HG03060 (cell line): ENCODE measurements around the gene ADGRL1.
"Not testable (repeated sequence)": the region's sequence is repeated elsewhere in the genome, so short reads cannot be mapped to it uniquely, and the experiment has no call there.

ENCODE experiments used
- ATAC-seq: cut with Tn5 transposase; IDR thresholded peaks from one replicate; pipeline ENCODE4 v1.9.1; 2021; ENCODE audit warnings: low read depth, moderate number of reproducible peaks; ENCODE audit not compliant: unreplicated experiment

ADGRL1 gene

DNA sequence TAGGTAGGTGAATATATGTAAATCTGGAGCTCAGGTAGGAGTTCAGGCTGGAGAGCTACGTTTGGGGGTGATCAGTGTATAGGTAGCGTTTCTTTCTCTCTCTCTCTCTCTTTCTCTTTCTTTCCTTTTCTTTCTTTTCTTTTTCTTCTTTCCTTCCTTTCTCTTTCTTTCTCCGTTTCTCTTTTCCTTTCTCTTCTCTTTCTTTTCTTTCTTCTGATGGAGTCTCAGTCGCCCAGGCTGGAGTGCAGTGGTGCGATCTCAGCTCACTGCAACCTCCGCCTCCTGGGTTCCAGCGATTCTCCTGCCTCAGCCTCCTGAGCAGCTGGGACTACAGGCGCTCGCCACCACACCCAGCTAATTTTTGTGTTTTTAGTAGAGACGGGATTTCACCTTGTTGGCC is 59.8 kb downstream of the ADGRL1 start:
- not testable (repeated sequence) for ATAC-seq

DNA sequence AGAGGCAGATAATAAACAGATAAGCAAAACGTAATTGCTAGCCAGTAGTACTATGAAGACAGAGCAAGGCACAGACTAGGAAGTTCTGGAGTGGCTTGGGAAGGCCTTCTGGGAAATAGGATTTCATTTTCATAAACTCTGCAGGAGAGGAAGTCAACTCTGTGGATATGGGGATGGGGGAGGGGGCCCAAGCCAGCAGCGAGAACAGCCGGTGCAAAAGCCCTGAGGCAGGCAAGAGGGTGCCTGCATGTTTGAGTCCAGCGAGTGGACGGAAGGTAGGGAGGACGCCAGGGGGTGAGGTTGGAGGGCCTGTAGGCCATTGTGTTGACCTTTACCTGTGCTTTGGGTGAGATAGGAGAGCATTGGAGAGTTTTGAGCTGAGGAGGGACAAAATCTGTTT is 60.6 kb downstream of the ADGRL1 start:
- no peak for ATAC-seq

DNA sequence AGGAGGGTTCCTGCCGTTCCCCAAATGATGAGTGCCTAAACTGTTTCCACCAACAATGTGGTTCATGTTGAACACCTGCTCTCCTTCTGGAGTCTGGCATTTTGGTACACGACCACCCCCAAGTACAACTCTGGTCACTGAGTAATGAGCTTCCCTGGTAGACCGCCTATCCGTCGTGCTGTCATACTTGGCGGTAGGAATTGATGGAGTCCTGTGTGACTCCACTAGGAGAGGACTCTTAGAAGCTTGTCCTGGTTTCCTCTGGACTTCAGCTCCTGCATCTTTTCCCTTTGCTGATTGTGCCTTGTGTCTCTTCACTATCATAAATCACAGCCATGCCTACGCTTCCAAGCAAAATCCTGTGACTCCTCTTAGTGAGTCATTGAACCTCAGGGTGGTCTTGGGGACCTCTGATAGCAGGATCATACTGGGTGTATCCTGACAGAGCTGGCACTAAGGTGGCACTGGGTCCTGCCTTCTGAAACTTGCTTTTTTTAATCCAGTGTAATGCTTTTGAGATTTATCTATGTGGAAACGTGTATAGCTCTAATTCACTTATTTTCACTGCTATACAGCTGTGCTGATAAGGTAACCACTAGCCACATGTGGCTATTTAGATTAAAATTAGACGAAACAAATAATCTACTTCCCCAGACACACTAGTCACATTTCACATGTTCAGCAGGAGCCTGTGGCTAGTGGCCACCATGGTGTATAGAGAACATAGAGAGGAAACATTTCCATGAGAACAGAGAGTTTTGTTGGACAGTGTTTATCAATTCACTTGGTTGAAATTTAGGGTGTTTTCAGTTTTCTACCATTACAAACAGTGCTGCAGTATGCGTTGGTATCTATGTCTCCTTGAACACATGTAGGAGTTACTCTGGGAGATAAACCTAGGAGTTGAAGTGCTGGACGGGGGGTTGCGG is 63.4 kb downstream of the ADGRL1 start:
- no peak for ATAC-seq

DNA sequence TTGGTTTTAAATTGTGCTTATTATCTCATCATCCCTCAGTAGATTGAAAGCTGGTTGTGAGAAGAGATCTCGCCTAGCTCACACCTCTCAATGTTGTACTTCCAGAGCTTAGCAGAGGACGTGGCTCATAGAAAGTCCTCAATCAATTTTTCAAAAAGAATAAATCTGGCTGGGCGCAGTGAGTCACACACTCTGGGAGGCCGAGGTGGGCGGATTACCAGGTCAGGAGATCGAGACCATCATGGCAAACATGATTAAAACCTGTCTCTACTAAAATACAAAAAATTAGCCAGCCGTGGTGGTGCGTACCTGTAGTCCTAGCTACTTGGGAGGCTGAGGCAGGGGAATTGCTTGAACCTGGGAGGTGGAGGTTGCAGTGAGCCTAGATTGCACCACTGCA is 64.9 kb downstream of the ADGRL1 start:
- no peak for ATAC-seq

- ATAC-seq = no peak
Measured at GRCh38 chr19:14139944-14140343, 66.0 kb downstream of the ADGRL1 start.

- no peak for ATAC-seq
Measured at GRCh38 chr19:14138576-14139265, 67.2 kb downstream of the ADGRL1 start.

DNA sequence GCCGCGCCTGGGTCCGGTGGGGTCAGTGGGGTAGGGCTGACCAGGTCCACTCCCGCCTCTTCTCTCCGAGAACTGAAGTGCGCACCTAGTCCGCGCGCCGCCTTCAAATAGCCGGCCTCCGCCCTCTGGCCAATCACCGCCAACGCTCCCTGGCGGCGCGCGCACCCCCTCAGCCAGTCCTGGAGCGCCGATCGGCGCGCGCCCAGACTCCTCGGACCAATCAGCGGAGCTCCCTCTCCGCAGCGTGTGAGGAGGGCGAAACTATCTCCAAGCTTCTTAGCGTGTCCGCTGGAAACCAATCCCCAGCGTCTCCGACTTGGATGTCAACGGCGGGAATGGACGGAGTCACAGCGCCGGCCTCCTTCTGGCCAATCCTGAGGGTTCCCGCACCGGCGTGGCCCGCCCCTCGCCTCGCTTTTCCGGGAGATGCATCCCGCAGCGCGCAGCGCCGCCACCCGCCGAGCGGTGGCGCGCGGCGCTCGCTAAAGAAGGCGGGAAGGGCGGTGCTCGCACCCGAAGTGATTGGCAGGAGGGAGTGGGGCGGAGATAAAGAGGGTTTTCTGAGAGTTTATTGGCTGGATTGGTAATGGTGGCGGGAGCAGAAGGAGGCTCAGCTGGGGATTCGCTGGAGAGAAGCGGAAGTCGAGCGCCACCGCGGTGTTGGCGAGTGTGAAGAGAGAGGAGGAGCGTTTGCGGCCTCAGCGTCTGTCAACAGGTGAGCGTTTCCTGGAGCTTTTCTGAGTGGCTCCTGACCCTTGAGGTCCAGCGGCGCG is 69.3 kb downstream of the ADGRL1 start, which contains the start of gene ASF1B:
Gene ASF1B (minus strand): TSS at position 81 of the 773 bp plus-strand sequence. CDS start 133 bp downstream, outside the sequence.
- ATAC-seq = peak; percentile 75

GRCh38 chr19:14135985-14136508 is 69.9 kb downstream of the ADGRL1 start:
- no peak for ATAC-seq

DNA sequence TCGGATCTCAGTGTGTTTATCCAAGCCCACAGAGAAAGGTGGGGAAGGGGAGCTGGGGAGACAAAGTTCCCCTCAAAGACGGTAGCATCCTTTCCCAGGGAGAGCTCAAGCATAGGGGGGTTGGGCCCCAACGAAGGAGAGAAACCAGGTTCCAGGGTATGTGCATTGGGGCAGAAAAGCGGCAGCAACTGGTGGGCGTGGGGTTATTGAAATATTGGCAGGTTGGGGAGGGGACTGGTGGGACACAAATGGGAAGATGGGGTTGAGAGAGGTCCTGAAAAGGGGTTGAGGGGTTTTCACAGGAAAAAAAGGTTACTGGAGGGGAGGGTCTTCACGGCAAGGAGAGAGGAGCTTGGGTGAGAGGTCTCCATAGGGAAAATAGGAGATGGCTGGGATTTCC is 70.6 kb downstream of the ADGRL1 start:
- no peak for ATAC-seq

DNA sequence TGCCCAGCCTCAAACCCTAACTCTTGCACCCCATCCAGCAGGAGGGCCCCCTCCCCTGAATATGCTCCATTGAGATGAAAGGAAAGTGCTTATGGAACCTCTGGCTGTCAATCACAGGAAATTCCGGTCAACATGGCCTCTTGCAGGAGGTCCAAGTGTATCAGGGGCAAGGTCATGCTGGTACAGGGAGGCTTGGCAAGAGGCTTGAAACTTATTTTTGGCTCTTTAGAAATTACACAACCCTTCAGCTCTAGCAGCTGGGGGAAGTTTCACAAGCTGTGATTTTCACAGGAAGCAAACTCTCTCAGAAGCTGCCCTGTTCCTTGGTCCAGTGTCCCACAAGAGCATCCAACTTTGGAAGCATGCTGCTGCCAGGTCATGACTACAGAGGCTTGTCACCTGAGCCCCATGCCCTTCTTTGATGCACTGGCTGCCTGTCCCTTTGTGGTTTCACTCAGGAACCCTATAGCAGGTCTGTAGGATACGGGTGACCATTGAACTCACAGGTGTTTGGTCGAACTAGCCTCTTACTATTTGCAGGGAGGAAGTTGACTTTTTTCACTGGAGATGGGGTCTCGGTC is 78.0 kb downstream of the ADGRL1 start:
- no peak for ATAC-seq

- no peak for ATAC-seq
Measured at GRCh38 chr19:14127176-14127575, 78.8 kb downstream of the ADGRL1 start.

DNA sequence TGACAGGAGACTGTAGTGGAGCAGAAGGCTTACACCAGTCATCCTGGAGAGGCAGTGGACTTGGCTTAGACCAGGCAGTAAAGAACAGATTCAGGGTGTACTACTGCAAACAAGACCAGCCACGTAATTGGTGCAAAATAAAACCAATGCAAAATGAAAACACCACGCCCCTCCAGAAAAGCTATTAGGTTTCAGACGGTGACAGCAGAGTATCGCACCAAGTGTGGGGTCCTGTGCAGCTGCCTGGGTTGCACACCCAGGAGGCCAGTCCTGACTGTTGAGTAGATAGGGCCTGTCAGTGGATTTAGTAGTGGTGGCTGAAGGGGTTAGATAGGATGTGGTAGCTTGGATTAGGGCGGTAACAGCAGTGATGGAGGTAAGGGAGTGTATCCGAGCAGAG is 83.0 kb downstream of the ADGRL1 start:
- ATAC-seq = no peak

DNA sequence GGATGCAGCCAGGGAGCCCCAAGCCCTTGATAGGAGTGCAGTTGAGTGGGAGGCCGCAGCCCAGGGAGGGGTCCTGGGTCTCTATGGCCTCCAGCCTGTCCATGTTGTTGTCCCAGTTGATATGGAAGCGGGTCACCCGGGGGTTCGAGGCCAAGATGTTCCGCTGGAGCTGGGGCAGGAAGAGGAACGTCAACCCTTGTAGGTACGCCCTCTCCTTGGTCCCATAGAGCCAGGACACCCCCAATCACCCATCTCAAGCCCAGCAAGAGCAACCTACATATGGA is 85.5 kb downstream of the ADGRL1 start:
- ATAC-seq = no peak

- no peak for ATAC-seq
Measured at GRCh38 chr19:14119644-14120496, 86.1 kb downstream of the ADGRL1 start.

DNA sequence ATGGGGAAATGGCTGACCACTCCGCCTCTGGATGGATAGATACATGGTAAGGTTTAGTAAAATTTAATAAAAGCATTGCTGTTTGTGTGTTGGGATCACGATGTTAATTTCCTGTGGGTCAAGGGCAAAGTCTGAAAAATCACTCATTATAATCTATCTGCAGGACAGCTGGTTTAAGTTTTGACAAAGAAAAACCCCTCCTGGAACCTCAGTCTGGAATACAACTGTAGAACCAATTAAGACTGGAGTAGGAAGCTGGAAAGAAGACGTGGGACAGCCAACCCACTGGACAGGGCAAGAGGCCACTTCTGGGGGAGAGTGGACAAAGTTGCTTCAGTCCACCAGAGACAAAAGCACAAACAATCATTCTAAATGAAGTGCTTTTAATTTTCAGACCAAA is 86.8 kb downstream of the ADGRL1 start:
- ATAC-seq = no peak

- peak; percentile 14 for ATAC-seq
Measured at GRCh38 chr19:14118165-14119051, 87.6 kb downstream of the ADGRL1 start.

DNA sequence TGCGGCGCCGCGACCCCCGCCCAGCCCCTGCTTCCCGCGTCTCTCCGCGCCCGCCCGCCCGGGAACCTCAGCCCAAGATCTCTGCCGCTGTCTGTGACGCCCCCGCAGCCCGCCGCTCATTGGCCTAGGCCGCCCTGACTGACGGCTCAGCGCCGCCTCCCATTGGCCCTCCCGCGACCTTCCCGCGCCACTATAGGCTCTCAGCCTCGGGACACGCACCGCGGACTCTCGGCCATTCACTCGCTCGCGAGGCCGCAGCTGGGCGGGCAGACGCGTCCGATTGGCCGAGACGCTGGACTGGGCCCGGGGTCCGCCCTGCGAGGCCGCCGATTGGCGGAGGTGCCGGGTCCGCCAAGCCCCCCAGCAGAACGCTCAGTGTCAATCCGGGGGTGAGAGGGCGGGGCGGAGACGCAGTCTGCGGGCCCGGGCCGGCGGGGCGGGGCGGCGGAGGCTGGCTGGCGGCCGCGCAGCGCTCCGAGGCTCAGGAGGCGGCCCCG is 88.3 kb downstream of the ADGRL1 start, which contains the start of gene PRKACA:
Gene PRKACA (minus strand): TSS at position 95 of the 497 bp plus-strand sequence. CDS start 215 bp downstream, outside the sequence.
- peak; percentile 74 for ATAC-seq

DNA sequence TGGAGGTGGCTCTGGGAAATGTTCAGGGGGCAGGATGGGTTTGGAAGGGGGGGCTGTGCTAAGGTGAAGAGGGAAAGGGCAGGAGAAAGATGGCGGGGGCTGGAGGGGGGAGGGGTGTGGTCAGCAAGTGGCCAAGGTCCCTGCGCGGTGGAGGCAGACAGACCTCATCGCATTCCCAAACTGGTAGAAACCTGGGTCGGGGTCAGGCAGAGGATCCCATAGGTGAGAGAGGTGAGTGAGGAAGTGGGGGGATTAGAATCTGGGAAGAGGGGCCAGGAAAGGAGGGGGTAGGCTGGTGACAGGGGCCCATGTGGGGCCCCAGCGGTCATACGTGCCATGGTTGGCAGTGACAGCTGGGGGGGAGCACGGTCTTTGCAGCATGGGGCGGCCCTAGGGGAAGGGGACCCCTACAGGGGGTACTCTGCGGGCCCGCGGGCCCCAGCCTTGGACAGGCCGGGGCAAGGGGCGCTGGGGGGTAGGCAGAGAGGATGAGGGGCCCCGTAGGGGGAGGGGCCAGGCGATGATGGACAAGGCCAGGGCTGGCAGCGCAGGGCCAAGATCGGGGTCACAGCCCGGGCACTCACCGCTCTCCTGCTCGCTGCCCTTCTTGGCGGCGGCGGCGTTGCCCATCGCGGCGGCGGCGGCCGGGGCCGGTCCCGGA is 88.9 kb downstream of the ADGRL1 start:
- ATAC-seq = no peak
